Natural killer cell (primary cell): ENCODE data around the gene PVR. TPM values are rescaled to one million over a fixed set of nuclear protein-coding genes. Genes with fewer than 3 reads are reported as not detected.
"Not testable (repeated sequence)": the region's sequence is repeated elsewhere in the genome, so short reads cannot be mapped to it uniquely, and the experiment has no call there.

Source experiments
- ATAC-seq, 3 donors: fragments of 150-1000 bp in 2 of 3; fragments of 200-7000 bp in 1 of 3; cut with Tn5 transposase; 1 replicate in 1 of 3; 2 replicates in 2 of 3; pipeline ENCODE4 v1.10.0; 2021; ENCODE audit warnings: mild to moderate bottlenecking in 2 of 3, moderate library complexity in 2 of 3
- DNase-seq, 2 donors: peaks; one replicate each; pipeline versions ENCODE4 v3.0.0 to v3.0.0-alpha.2; 2013 to 2021; ENCODE audit warnings: mixed read lengths in 1 of 2
- H3K27ac ChIP-seq: one replicate; pipeline ENCODE4 v1.5.1; 2013; ENCODE audit warnings: mild to moderate bottlenecking, low read length
- H3K27me3 ChIP-seq: one replicate; pipeline ENCODE4 v1.6.1; 2013; ENCODE audit warnings: low read length; ENCODE audit not compliant: control insufficient read depth, insufficient read depth
- H3K36me3 ChIP-seq: one replicate; pipeline ENCODE4 v1.6.1; 2013; ENCODE audit warnings: low read length; ENCODE audit not compliant: control insufficient read depth, insufficient read depth
- H3K4me1 ChIP-seq: one replicate; pipeline ENCODE4 v1.6.1; 2013; ENCODE audit warnings: low read length; ENCODE audit not compliant: control insufficient read depth, insufficient read depth
- H3K4me3 ChIP-seq: one replicate; pipeline ENCODE4 v1.5.1; 2013; ENCODE audit warnings: low read length
- H3K9me3 ChIP-seq: one replicate; pipeline ENCODE4 v1.6.1; 2013; ENCODE audit warnings: low read length; ENCODE audit not compliant: control insufficient read depth, insufficient read depth
- H3K27ac Mint-ChIP-seq, 2 donors: one replicate each; pipeline ENCODE4 v1.8.0; 2022; ENCODE audit warnings: mild to moderate bottlenecking in 2 of 2, mixed read lengths in 2 of 2, moderate library complexity in 1 of 2
- H3K27me3 Mint-ChIP-seq, 2 donors: one replicate each; pipeline ENCODE4 v1.8.0; 2022; ENCODE audit warnings: low read depth in 2 of 2, mixed read lengths in 2 of 2
- H3K36me3 Mint-ChIP-seq: one replicate; pipeline ENCODE4 v1.8.0; 2022; ENCODE audit warnings: mixed read lengths
- H3K4me1 Mint-ChIP-seq, 2 donors: one replicate each; pipeline ENCODE4 v1.8.0; 2022; ENCODE audit warnings: mixed read lengths in 2 of 2
- H3K4me3 Mint-ChIP-seq: one replicate; pipeline ENCODE4 v1.8.0; 2022; ENCODE audit warnings: mild to moderate bottlenecking, moderate library complexity, mixed read lengths
- H3K9me3 Mint-ChIP-seq, 2 donors: one replicate each; pipeline ENCODE4 v1.8.0; 2022; ENCODE audit warnings: mixed read lengths in 2 of 2
- CTCF ChIP-seq: fragments of 200-600 bp; IDR thresholded peaks from one replicate; pipeline ENCODE4 v1.8.0; 2022; ENCODE audit warnings: antibody characterized with exemption
- WGBS: methylation state at CpG from one replicate; pipeline ENCODE4 v1.1.7; 2013; ENCODE audit warnings: missing lambda C conversion rate; ENCODE audit not compliant: insufficient coverage; 5-methylcytosine and 5-hydroxymethylcytosine counted together
- intact Hi-C: fragments of 100-400 bp; cut with micrococcal nuclease; formaldehyde crosslinking; loops from one replicate; pipeline ENCODE4 v1.14.2; 2022
- total RNA-seq, 4 donors: library from RNA; stranded (reverse); fragments of 120-200 nt in 1 of 4; gene quantifications; one replicate each; pipeline versions ENCODE4 v1.2.3 to v1.2.4, GENCODE V29; 2013 to 2022

PVR gene
- total RNA-seq, 3 donors from 2014 or later (not counting 1 experiment from before 2014, with no cell fraction given), result 6.6 to 12.6 (median 7.9) TPM

GRCh38 chr19:44607049-44607448, 36.7 kb upstream of the PVR start:
- TF ChIP-seq CTCF, result no peak
- Mint-ChIP-seq H3K27ac (peak overlapping the region; percentile 55 to 81), H3K4me3 (peak overlapping the region; percentile 83), H3K4me1 (peaks cover 31 to 35% of the 10 kb centered on the region in 2 donors), H3K36me3 (no peaks in the 10 kb centered on the region), H3K9me3 (peaks cover 0 to 2% of the 10 kb centered on the region in 2 donors), H3K27me3 (no peaks in the 10 kb centered on the region)
- DNase-seq, result peak in 1 of 2 donors; percentile 6
- intact Hi-C loops, result no loop called here
- peak; percentile 40 to 84 (median 53) for ATAC-seq
- H3K4me3 ChIP-seq, result no peak overlapping the region
- no peaks in the 10 kb centered on the region for H3K36me3 ChIP-seq
- peaks cover 26% of the 10 kb centered on the region for H3K4me1 ChIP-seq
- H3K9me3 ChIP-seq, result no peaks in the 10 kb centered on the region
- peak overlapping the region; percentile 30 for H3K27ac ChIP-seq
- WGBS, result 0% methylated on average over 2 of the region's 2 CpGs
- no peaks in the 10 kb centered on the region for H3K27me3 ChIP-seq

- H3K27ac ChIP-seq, result no peak overlapping the region
- Mint-ChIP-seq H3K9me3 (peaks cover 0 to 2% of the 10 kb centered on the region in 2 donors), H3K36me3 (no peaks in the 10 kb centered on the region), H3K4me3 (peak overlapping the region; percentile 83), H3K4me1 (peaks cover 31 to 35% of the 10 kb centered on the region in 2 donors), H3K27ac (peak overlapping the region; percentile 55 to 81), H3K27me3 (no peaks in the 10 kb centered on the region)
- H3K4me3 ChIP-seq, result no peak overlapping the region
- no peak for TF ChIP-seq CTCF
- peaks cover 26% of the 10 kb centered on the region for H3K4me1 ChIP-seq
- intact Hi-C loops, result no loop called here
- no peaks in the 10 kb centered on the region for H3K27me3 ChIP-seq
- ATAC-seq, result no peak
- H3K9me3 ChIP-seq, result no peaks in the 10 kb centered on the region
- WGBS, result 77% methylated on average over 3 of the region's 3 CpGs
- no peaks in the 10 kb centered on the region for H3K36me3 ChIP-seq
- no peak for DNase-seq
Measured at GRCh38 chr19:44607917-44608316, 35.8 kb upstream of the PVR start.

- H3K36me3 ChIP-seq, result no peaks in the 10 kb centered on the region
- no peak for DNase-seq
- no peak overlapping the region for H3K27ac ChIP-seq
- Mint-ChIP-seq H3K9me3 (peaks cover 0 to 2% of the 10 kb centered on the region in 2 donors), H3K4me1 (peaks cover 31 to 35% of the 10 kb centered on the region in 2 donors), H3K36me3 (no peaks in the 10 kb centered on the region), H3K27ac (peak overlapping the region; percentile 55 to 81), H3K27me3 (no peaks in the 10 kb centered on the region), H3K4me3 (peak overlapping the region; percentile 83)
- TF ChIP-seq CTCF, result no peak
- peaks cover 26% of the 10 kb centered on the region for H3K4me1 ChIP-seq
- 67% methylated on average over 6 of the region's 7 CpGs for WGBS
- H3K27me3 ChIP-seq, result no peaks in the 10 kb centered on the region
- ATAC-seq, result no peak
- intact Hi-C loops, result no loop called here
- H3K9me3 ChIP-seq, result no peaks in the 10 kb centered on the region
- H3K4me3 ChIP-seq, result no peak overlapping the region
Measured at GRCh38 chr19:44608391-44608821, 35.3 kb upstream of the PVR start.

- Histone ChIP-seq H3K36me3 (no peaks in the 10 kb centered on the region), H3K9me3 (no peaks in the 10 kb centered on the region), H3K27ac (no peak overlapping the region), H3K4me3 (no peak overlapping the region), H3K27me3 (no peaks in the 10 kb centered on the region), H3K4me1 (peaks cover 26% of the 10 kb centered on the region)
- no peaks in the 10 kb centered on the region for H3K27me3 Mint-ChIP-seq
- TF ChIP-seq CTCF, result no peak
- intact Hi-C loops, result no loop called here
- 64% methylated on average over 5 of the region's 5 CpGs for WGBS
- H3K9me3 Mint-ChIP-seq, result peaks cover 0 to 2% of the 10 kb centered on the region in 2 donors
- ATAC-seq (peak in 1 of 3 donors; percentile 30), DNase-seq (no peak)
- peak overlapping the region; percentile 66 to 81 for H3K27ac Mint-ChIP-seq
- H3K36me3 Mint-ChIP-seq, result no peaks in the 10 kb centered on the region
- peak overlapping the region; percentile 28 for H3K4me3 Mint-ChIP-seq
- H3K4me1 Mint-ChIP-seq, result peaks cover 31 to 35% of the 10 kb centered on the region in 2 donors
Measured at GRCh38 chr19:44609219-44609618, 34.5 kb upstream of the PVR start.

- H3K27me3 Mint-ChIP-seq, H3K9me3 ChIP-seq, H3K27ac ChIP-seq, ATAC-seq, H3K4me3 ChIP-seq, H3K27ac Mint-ChIP-seq, DNase-seq, H3K36me3 Mint-ChIP-seq, H3K9me3 Mint-ChIP-seq, H3K36me3 ChIP-seq, H3K27me3 ChIP-seq, intact Hi-C loops, H3K4me3 Mint-ChIP-seq: not testable (repeated sequence)
- peaks cover 29 to 32% of the 10 kb centered on the region in 2 donors for H3K4me1 Mint-ChIP-seq
- peaks cover 26% of the 10 kb centered on the region for H3K4me1 ChIP-seq
- 71% methylated on average over 5 of the region's 5 CpGs for WGBS
Measured at GRCh38 chr19:44610497-44610896, 33.2 kb upstream of the PVR start.
